ENCODE data around the gene VOPP1.
A peak's percentile ranks its signal among the peaks of the same experiment; 100 is the strongest.

DNA sequence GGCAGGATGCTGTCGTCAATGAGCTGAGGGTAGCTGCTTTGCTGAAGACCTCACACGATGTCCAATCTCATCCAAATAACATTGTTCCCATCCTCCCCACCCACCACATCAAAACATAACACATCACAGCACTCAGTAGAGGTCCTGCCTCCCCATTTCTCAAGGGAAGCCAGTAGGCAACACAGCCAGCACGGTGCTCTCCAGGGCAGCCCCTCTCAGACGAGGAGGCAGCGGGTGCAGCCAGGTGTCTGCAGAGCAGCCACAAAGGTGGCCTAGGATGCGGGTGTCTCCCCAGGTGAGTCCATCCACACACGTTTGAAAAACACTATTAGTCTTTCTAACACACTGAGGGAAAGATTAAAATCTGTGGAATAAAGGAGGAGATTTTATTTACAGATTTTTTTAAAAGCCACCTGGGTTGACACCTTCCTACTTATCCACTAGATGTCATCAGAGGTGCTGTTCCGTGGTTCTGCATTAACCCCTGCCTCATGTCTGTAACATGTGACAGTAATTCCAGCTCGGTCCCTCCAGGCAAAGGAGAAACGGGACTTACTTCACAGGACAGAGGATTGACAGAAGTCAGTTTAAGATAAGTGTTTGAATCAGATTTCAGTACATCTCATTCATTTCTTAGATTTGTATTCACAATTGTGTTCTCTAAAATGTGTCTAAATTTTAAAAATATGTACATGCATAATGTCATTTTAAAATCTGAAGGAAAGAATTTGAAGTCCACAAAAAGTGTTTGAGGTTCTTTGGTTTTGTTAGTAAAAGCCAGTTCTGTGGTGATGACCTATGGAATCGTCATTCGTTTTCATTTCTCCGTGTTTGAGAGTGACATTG lies 139.1 kb downstream of the VOPP1 start:
- TF ChIP-seq, protein P1, sequence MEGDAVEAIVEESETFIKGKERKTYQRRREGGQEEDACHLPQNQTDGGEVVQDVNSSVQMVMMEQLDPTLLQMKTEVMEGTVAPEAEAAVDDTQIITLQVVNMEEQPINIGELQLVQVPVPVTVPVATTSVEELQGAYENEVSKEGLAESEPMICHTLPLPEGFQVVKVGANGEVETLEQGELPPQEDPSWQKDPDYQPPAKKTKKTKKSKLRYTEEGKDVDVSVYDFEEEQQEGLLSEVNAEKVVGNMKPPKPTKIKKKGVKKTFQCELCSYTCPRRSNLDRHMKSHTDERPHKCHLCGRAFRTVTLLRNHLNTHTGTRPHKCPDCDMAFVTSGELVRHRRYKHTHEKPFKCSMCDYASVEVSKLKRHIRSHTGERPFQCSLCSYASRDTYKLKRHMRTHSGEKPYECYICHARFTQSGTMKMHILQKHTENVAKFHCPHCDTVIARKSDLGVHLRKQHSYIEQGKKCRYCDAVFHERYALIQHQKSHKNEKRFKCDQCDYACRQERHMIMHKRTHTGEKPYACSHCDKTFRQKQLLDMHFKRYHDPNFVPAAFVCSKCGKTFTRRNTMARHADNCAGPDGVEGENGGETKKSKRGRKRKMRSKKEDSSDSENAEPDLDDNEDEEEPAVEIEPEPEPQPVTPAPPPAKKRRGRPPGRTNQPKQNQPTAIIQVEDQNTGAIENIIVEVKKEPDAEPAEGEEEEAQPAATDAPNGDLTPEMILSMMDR (conservative IDR thresholded peaks at IDR 0.05 in 1 of 2, IDR thresholded peaks at IDR 0.05 in 1 of 2; ENCODE audit: extremely low read depth in 1 of 2, insufficient read depth in 1 of 2, low read depth in 1 of 2, low read length in 2 of 2): peak; percentile 41 to 70
- TF ChIP-seq EZH2 (IDR thresholded peaks at IDR 0.05; ENCODE audit: borderline replicate concordance, low read length): no peak

Measured in mammary epithelial cell (primary cell).